Rectal smooth muscle tissue (tissue), 1 donor: ENCODE results near the gene STARD8.
"Not testable (repeated sequence)": the region's sequence is repeated elsewhere in the genome, so short reads cannot be mapped to it uniquely, and the experiment has no call there.

Experiments used
- H3K27ac ChIP-seq: one replicate; pipeline ENCODE4 v1.7.0; 2013; ENCODE audit warnings: low read depth, low read length, inconsistent platforms
- H3K27me3 ChIP-seq: one replicate; pipeline ENCODE4 v1.7.0; 2013; ENCODE audit warnings: low read length; ENCODE audit not compliant: control insufficient read depth, insufficient read depth
- H3K36me3 ChIP-seq: one replicate; pipeline ENCODE4 v1.7.0; 2013; ENCODE audit warnings: low read length; ENCODE audit not compliant: control insufficient read depth, insufficient read depth
- H3K4me1 ChIP-seq: one replicate; pipeline ENCODE4 v1.7.0; 2013; ENCODE audit warnings: low read length; ENCODE audit not compliant: control insufficient read depth, insufficient read depth
- H3K4me3 ChIP-seq: one replicate; pipeline ENCODE4 v1.7.0; 2013; ENCODE audit warnings: low read length
- H3K9ac ChIP-seq: one replicate; pipeline ENCODE4 v1.7.0; 2013; ENCODE audit warnings: low read length

Gene STARD8

DNA sequence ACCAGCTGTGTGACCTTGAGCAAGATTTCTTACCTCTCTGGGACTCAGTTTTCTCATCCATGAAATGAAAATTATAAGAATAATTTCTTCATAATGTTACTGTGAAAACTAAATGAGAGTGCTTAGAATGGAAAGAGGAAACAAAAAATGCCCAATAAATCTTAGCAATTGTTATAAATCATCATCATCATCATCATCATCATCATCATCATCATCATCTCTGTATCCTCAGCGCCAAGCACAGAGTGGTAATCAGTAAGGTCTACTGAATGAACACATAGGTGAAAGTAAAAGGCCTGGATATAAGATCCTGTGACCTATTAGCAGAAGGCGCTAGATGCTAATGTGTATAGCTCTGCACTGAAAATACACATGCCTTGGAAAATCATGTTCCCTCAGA is 6.8 kb upstream of the STARD8 start:
- Histone ChIP-seq H3K9ac (no peak overlapping the region), H3K27me3 (no peaks in the 10 kb centered on the region), H3K27ac (no peak overlapping the region), H3K36me3 (no peaks in the 10 kb centered on the region), H3K4me3 (no peak overlapping the region), H3K4me1 (no peaks in the 10 kb centered on the region)

DNA sequence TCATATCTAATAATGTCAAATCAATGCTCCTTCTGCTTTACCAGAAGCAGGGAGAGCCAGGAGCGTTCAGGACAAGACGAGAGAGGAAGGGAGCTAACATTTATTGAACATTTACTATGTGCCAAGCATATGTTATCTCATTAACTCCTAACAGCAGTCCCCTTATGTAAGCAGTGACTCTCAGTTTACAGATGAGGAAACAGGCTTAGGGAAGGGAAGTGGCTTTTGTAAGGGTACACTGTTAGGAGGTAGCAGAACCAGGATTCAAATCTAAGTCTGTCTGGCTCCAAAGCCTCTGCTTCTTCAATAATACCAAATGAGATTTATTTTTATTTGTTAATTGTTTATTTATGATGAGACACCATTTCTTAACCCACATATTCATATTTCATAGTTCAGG is 2.6 kb upstream of the STARD8 start:
- Histone ChIP-seq H3K4me3 (no peak overlapping the region), H3K27me3 (peaks cover 4% of the 10 kb centered on the region), H3K36me3 (no peaks in the 10 kb centered on the region), H3K4me1 (no peaks in the 10 kb centered on the region), H3K27ac (no peak overlapping the region), H3K9ac (no peak overlapping the region)

DNA sequence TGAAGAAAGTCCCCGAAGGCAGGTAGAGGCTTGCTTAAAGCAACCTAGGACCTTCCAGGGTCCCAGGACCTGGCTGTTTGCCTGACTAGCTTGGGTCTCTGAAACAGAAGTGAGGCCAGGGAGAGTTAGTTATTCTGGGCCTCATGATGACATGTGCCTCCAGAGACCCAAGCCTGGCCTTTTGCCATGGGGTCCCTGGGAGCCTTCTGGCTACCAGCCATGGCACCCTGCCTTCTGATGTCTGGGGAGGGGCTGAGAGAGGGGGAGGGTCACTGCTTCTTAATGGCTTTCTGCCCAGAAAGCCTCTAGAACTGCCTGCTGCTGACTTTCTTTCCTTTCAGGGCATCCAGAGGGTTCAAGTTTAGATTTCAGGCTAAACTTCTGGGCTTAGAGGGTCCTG is 1.0 kb upstream of the STARD8 start:
- Histone ChIP-seq H3K9ac (no peak overlapping the region), H3K27me3 (peaks cover 4% of the 10 kb centered on the region), H3K27ac (no peak overlapping the region), H3K36me3 (no peaks in the 10 kb centered on the region), H3K4me3 (no peak overlapping the region), H3K4me1 (no peaks in the 10 kb centered on the region)

DNA sequence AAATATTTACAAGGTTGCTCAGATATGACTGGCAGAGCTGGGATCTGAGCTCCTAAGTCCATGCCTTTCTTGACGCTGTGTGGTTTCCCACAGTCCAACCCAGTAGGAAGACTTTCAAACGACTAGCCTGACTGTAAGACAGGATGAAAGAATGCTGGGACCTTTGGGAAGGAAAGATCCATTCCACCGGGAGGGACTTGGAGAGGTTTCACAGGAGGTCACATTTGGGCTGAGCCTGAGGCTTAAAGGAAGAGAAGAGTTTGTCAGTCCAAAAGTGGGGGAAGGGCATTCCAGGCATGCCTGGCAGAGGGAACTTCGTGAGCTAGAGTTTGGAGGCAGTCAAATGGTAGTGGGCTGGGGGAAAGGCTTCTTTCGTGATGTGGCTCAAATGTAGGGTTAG is 1.5 kb downstream of the STARD8 start:
- Histone ChIP-seq H3K36me3 (no peaks in the 10 kb centered on the region), H3K27ac (no peak overlapping the region), H3K4me1 (no peaks in the 10 kb centered on the region), H3K4me3 (no peak overlapping the region), H3K27me3 (peaks cover 4% of the 10 kb centered on the region), H3K9ac (no peak overlapping the region)

DNA sequence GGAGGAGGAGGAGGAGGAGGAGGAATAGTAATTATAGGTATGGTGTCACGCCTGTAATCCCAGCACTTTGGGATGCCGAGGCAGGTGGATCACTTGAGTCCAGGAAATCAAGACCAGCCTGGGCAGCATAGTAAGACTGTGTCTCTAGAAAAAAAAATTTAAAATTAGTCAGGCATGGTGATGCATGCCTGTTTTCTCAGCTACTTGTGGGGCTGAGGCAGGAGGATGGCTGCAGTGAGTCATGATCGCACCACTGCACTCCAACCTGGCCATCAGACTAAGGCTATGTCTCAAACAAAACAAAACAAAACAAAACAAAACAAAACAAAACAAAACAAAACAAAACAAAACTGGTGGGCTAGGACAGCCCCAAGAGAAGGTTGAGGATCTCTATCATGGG is 3.0 kb downstream of the STARD8 start:
- Histone ChIP-seq H3K27ac (no peak overlapping the region), H3K9ac (no peak overlapping the region), H3K4me1 (no peaks in the 10 kb centered on the region), H3K4me3 (no peak overlapping the region), H3K27me3 (peaks cover 4% of the 10 kb centered on the region), H3K36me3 (no peaks in the 10 kb centered on the region)

DNA sequence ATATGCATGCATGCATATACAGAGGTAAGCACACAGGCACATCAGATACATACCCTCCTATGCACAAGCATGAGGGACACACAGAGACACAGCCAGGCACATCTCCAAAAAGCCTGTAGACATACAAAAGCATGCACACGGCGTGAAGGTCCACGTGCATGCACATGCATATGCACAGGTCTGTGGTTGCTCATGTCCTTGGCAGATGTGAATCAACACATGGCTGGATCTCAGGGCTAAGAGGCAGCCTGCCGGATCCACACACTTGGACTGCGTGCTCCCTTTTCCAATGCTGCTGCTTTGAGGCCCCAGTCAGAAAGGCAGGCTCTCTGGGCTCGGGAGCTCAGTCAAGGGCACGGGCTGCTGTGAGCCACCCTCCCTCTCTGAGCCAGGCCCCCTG is 3.6 kb downstream of the STARD8 start:
- H3K4me3 ChIP-seq = no peak overlapping the region
- H3K27me3 ChIP-seq = peaks cover 4% of the 10 kb centered on the region
- no peak overlapping the region for H3K27ac ChIP-seq
- no peak overlapping the region for H3K9ac ChIP-seq
- H3K4me1 ChIP-seq = no peaks in the 10 kb centered on the region
- H3K36me3 ChIP-seq = no peaks in the 10 kb centered on the region

DNA sequence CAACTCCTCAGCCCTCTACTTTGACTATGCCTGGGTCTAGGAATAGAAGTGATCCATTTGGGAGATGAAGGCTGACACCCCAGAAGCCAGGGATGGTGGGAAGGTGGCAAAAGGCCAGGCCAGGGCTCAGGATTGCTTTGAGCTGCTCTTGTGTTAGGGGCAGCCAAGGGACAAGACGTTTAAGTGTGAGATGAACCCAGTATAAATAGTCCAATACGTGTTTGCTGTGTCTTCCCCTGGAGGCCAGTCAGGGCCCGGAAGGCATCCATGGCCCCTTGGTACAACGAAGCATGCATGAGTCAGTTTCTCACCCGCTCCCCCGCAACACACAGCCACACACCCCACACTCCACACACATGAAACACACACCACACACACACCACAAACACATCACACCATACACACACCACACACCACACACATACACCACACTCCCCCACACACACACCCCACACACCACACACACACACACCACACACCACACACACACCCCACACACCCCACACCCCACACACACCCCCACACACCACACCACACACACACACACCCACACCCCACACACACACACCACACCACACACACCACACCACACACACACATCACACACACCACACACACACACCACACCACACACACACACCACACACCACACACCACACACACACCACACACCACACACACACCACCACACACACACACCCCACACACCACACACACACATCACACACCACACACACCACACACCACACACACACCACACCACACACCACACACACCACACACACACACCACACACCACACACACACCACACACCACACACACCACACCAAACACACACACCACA is 5.1 kb downstream of the STARD8 start:
- Histone ChIP-seq H3K36me3 (no peaks in the 10 kb centered on the region), H3K4me1 (no peaks in the 10 kb centered on the region), H3K27me3 (peaks cover 4% of the 10 kb centered on the region), H3K4me3 (no peak overlapping the region), H3K27ac (no peak overlapping the region), H3K9ac (no peak overlapping the region)

DNA sequence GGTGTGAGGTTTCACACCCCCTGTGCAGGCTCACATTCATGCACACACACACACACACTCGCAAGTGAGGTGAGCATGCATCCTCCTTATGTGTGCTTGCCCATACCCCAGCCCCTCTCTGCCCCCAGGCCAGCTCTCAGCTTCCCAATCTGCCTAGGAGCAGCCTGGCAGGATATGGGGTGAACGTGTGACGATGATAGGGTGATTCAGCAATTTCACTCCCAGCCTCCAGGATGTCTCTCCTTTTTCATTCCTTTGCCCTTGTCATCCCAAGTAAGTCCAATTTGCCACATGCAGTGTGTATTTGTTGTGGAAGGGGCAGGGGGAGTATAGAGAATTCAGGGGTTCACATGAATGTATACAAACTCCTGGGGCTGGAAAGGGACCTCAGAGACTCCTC is 7.2 kb downstream of the STARD8 start:
- H3K4me1 ChIP-seq = no peaks in the 10 kb centered on the region
- H3K9ac ChIP-seq = no peak overlapping the region
- H3K27me3 ChIP-seq = no peaks in the 10 kb centered on the region
- no peak overlapping the region for H3K4me3 ChIP-seq
- no peak overlapping the region for H3K27ac ChIP-seq
- H3K36me3 ChIP-seq = no peaks in the 10 kb centered on the region

DNA sequence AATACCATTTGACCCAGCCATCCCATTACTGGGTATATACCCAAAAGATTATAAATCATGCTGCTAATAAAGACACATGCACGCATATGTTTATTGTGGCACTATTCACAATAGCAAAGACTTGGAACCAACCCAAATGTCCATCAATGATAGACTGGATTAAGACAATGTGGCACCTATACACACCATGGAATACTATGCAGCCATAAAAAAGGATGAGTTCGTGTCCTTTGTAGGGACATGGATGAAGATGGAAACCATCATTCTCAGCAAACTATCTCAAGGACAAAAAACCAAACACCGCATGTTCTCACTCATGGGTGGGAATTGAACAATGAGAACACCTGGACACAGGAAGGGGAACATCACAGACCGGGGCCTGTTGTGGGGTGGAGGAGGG is 9.0 kb downstream of the STARD8 start:
- H3K27ac ChIP-seq, H3K36me3 ChIP-seq, H3K4me3 ChIP-seq, H3K4me1 ChIP-seq, H3K27me3 ChIP-seq, H3K9ac ChIP-seq: not testable (repeated sequence)

DNA sequence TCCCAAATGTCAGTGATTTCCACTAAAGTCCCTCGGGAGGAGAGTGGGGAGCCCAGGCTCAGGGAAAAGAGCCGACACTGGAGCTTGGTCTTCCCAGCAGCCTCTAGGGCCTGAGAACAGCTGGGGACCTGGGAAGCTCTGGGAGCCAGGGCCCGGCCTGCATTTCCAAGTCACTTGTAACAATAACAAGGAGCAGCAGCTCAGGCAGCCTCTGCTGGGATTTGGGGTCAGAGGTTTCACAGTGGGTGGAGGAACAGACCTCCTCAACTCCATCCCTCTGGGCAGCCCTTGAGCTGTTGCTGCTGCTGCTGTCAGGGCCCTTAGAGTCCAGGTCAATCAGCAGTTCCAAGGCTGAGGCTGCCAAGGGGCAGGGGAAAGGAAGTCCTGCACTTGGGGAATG is 11.1 kb downstream of the STARD8 start:
- Histone ChIP-seq H3K27me3 (no peaks in the 10 kb centered on the region), H3K36me3 (no peaks in the 10 kb centered on the region), H3K9ac (no peak overlapping the region), H3K27ac (no peak overlapping the region), H3K4me1 (no peaks in the 10 kb centered on the region), H3K4me3 (no peak overlapping the region)

DNA sequence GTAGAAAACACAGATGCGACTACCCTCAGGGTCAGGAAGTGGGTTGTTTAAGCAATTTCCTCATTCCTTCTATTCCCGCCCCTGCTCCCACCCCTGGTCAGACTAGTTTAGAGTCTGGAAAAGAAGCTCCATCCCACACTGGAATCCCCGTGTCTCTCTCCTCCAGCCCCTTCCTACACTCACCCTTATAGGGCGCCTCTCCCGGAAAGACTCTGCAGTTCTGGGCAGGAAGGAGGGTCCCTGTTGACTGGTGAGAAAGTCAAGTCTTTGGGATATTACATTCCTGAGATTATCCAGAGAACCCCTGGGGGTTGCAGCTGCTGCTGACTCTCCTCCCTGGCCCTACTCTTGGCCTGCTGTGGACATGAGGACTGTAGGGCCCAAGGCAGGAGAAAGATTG is 11.9 kb downstream of the STARD8 start:
- Histone ChIP-seq H3K36me3 (no peaks in the 10 kb centered on the region), H3K4me3 (no peak overlapping the region)

DNA sequence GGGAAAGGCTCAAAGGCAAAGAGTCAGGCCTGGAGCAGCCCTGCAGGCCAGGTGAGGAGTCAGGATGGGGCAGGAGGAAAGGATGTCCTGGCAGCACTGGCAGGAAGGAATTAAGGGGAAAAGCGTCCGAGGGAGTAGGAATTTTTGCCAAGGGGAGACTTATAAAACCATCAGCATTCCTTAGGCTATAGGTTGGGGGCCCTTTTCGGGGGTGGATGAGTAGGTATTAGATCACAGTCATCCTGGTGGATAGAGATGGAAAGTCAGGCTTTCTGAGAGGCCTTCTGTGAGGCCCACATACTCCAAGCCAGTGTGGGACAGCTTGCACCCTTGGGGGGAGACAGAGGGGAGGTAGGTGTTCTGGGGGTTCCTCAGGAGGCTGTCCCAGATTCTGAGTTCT is 12.3 kb downstream of the STARD8 start:
- H3K4me1 ChIP-seq = no peaks in the 10 kb centered on the region
- no peaks in the 10 kb centered on the region for H3K36me3 ChIP-seq
- H3K27me3 ChIP-seq = no peaks in the 10 kb centered on the region
- H3K27ac ChIP-seq = no peak overlapping the region
- H3K9ac ChIP-seq = no peak overlapping the region
- H3K4me3 ChIP-seq = no peak overlapping the region

More for the DNA sequence above, 11.9 kb downstream of the STARD8 start:
- Histone ChIP-seq H3K27ac (no peak overlapping the region), H3K27me3 (no peaks in the 10 kb centered on the region), H3K4me1 (no peaks in the 10 kb centered on the region), H3K9ac (no peak overlapping the region)

DNA sequence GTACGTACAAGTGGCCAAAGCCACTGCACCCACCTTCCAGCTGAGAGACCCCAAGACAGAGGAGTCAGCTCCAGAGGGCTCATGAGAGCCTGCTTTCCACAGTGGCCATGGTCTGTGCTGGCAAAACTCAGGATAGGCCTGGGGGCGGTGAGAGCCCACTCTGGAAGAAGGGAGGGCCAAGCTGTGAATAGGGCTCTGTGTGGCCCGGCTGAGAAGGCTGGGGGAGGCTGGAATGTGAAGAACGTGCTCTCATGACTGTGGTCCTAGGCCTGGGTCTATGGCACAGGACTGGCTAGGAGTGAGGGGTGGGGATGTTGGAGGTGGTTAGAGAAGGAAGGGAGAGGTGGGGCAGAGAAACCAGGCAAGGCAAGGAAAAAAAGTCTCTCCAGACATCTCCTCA is 13.3 kb downstream of the STARD8 start:
- H3K36me3 ChIP-seq = no peaks in the 10 kb centered on the region
- H3K9ac ChIP-seq = no peak overlapping the region
- no peaks in the 10 kb centered on the region for H3K27me3 ChIP-seq
- H3K4me1 ChIP-seq = no peaks in the 10 kb centered on the region
- H3K4me3 ChIP-seq = no peak overlapping the region
- H3K27ac ChIP-seq = no peak overlapping the region
